Measurements from ENCODE around the gene COLGALT1.

The COLGALT1 gene

GRCh38 chr19:17602217-17602616, 46.8 kb downstream of the COLGALT1 start:
- DNase-seq = no peak

- DNase-seq = no peak
Observed at GRCh38 chr19:17602872-17603510, 47.5 kb downstream of the COLGALT1 start.

GRCh38 chr19:17604372-17605025, 49.0 kb downstream of the COLGALT1 start:
- DNase-seq = no peak

GRCh38 chr19:17605117-17605516, 49.7 kb downstream of the COLGALT1 start:
- no peak for DNase-seq

- DNase-seq = peak; percentile 58
Observed at GRCh38 chr19:17605761-17606589, 50.5 kb downstream of the COLGALT1 start.

- no peak for DNase-seq
Observed at GRCh38 chr19:17606590-17607185, 51.2 kb downstream of the COLGALT1 start.

- no peak for DNase-seq
Observed at GRCh38 chr19:17607936-17608335, 52.5 kb downstream of the COLGALT1 start.

GRCh38 chr19:17610384-17610783, 54.9 kb downstream of the COLGALT1 start:
- DNase-seq = no peak

GRCh38 chr19:17611462-17612244, 56.2 kb downstream of the COLGALT1 start:
- no peak for DNase-seq

GRCh38 chr19:17614476-17614875, 59.0 kb downstream of the COLGALT1 start:
- no peak for DNase-seq

- no peak for DNase-seq
Observed at GRCh38 chr19:17615889-17616685, 60.6 kb downstream of the COLGALT1 start.

- DNase-seq = no peak
Observed at GRCh38 chr19:17616686-17616960, 61.2 kb downstream of the COLGALT1 start.

GRCh38 chr19:17616961-17617806, 61.7 kb downstream of the COLGALT1 start:
- no peak for DNase-seq

- DNase-seq = no peak
Observed at GRCh38 chr19:17617807-17618192, 62.4 kb downstream of the COLGALT1 start.

- DNase-seq = no peak
Observed at GRCh38 chr19:17618281-17618903, 62.9 kb downstream of the COLGALT1 start.

GRCh38 chr19:17618936-17619335, 63.5 kb downstream of the COLGALT1 start:
- no peak for DNase-seq

- DNase-seq = no peak
Observed at GRCh38 chr19:17620696-17621095, 65.2 kb downstream of the COLGALT1 start.

- no peak for DNase-seq
Observed at GRCh38 chr19:17623224-17623935, 67.9 kb downstream of the COLGALT1 start.

- DNase-seq = no peak
Observed at GRCh38 chr19:17624314-17624991, 69.0 kb downstream of the COLGALT1 start.

Measured in activated gamma-delta T cell (primary cell).